Measurements from ENCODE around the gene TTYH2. TPM values are rescaled to one million over a fixed set of nuclear protein-coding genes. Genes with fewer than 3 reads are reported as not detected.
A peak's percentile ranks its signal among the peaks of the same experiment; 100 is the strongest.

The TTYH2 gene
- total and polyA plus RNA-seq, 10 of the 15 experiments (the other 5 are each of a cell fraction or from before 2014, with no cell fraction given): 0.26 to 25.2 (median 6.6) TPM

DNA sequence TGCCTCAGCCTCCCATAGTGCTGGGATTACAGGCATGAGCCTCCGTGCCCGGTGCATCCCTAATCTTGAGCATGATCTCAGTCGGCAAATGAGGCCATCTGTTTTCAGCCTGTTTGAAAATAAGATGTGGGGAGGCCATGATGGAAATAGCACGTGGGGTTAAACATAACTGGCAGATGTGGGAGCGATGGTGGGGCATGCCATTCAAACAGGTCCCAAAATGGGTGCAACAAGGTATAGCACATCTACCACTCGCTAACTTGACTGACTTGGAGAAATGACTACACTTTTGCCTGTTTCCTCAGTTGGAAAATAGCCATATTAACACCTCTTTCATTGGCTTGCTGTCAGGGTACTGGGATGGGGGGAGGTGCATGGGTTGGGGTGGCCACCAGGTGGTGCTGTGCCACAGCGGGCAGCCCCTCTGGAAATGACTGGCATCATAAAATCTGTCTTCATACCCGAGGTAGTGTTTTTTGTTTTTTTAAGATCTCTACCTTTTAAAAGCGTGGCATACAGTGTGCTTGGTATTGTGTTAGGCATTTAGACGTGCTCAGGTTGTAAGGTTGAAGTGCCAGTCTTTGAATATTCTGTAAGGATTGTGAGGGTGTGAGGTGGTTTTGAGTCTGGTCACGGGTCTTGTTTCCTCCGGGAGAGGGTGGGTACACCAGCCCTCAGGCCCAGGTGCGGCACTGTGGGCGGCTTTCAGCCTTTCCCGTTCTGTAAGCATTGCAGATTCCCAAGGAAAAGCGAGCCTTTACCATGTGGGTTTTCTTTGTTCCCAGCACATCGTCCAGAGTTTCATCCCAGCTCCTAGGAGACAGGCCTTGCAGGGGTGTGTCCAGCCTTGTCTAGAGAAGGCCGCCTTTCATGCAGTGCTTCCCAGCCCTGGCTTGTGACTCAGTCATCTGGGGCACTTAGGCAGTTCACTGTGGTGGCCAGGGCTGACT is 2.9 kb upstream of the TTYH2 start:
- H3K4me2 ChIP-seq (ENCODE audit: control insufficient read depth, insufficient read depth): peak overlapping the region; percentile 89
- no peak overlapping the region for H3K4me3 ChIP-seq
- ChIA-PET POLR2A (interaction anchor here (0.6 to 1.3 kb wide), 2 partner anchors 11 to 25 kb away, joined by 3 read pairs; no protein-coding TSS in a partner anchor), RAD21 (ENCODE audit: unreplicated experiment) (interaction anchor here (0.9 to 1.7 kb wide), 4 partner anchors 73 to 243 kb away, joined by 3 to 8 read pairs (median 6); no protein-coding TSS in a partner anchor), SMC1A (ENCODE audit: uncharacterized antibody, unreplicated experiment) (interaction anchor here (0.6 to 3.3 kb wide), 6 partner anchors 85 to 159 kb away, joined by 3 to 9 read pairs (median 3); partner anchors contain the start of gene GPR142), CTCF (interaction anchor here (0.6 to 1.8 kb wide), 12 partner anchors 11 to 246 kb away, joined by 3 to 9 read pairs (median 4); partner anchors contain the start of genes BTBD17 and GPR142)
- FAIRE-seq: peak; percentile 73
- H3K27me3 ChIP-seq (replicated peaks in 1 of 2; ENCODE audit: control insufficient read depth in 2 of 2, insufficient read depth in 2 of 2, low read length in 1 of 2): no peaks in the 10 kb centered on the region
- no peaks in the 10 kb centered on the region for H3K9me3 ChIP-seq (replicated peaks; ENCODE audit: control insufficient read depth, insufficient read depth, low read length)
- no peak overlapping the region for H3K9ac ChIP-seq (ENCODE audit: control insufficient read depth, insufficient read depth, low read length)
- intact Hi-C loops (cut with micrococcal nuclease; ENCODE audit: unreplicated experiment): loop anchor here (1.0 to 5.0 kb wide), 4 partner anchors 25 to 150 kb away; partner anchors contain the start of gene BTBD17
- peaks cover 3% of the 10 kb centered on the region for H4K20me1 ChIP-seq (ENCODE audit: control insufficient read depth, insufficient read depth)
- H3K79me2 ChIP-seq (ENCODE audit: control insufficient read depth, insufficient read depth, low read length): peaks cover 40% of the 10 kb centered on the region
- no peak overlapping the region for H3K27ac ChIP-seq (ENCODE audit: control insufficient read depth, insufficient read depth)
- DNase-seq (ENCODE audit: low read depth, low spot score): no peak
- H3K4me1 ChIP-seq (ENCODE audit: control insufficient read depth, insufficient read depth, low read length): peaks cover 28% of the 10 kb centered on the region
- no TSS peak for BruUV-seq (replicated peaks)
- peaks cover 13 to 28% of the 10 kb centered on the region in 2 experiments for H3K36me3 ChIP-seq (ENCODE audit: control insufficient read depth in 2 of 2, insufficient read depth in 2 of 2, low read length in 1 of 2)
- WGBS (ENCODE audit: insufficient coverage, insufficient replicate concordance, low lambda C conversion rate, missing lambda C conversion rate): 52% methylated on average over 18 of the region's 18 CpGs
- no peak overlapping the region for H2AFZ ChIP-seq (ENCODE audit: control insufficient read depth, low read depth, low read length)
- ATAC-seq: peak; percentile 54
- in situ Hi-C loops (cut with MboI): loop anchor here (10.0 kb wide), 1 partner anchor 64 kb away; the partner anchor contains the start of gene DNAI2
- no peak for TF ChIP-seq EP300 (IDR thresholded peaks at IDR 0.05; ENCODE audit: borderline replicate concordance in 1 of 2, control insufficient read depth in 1 of 2, low read depth in 2 of 2, low read length in 2 of 2)
- TF ChIP-seq IKZF2 (IDR thresholded peaks at IDR 0.05): 0 out of 4 replicates have a peak, but pooled peaks of 1 of the 2 experiments have one; percentile 21
- no peak for TF ChIP-seq SP1 (IDR thresholded peaks at IDR 0.05; ENCODE audit: low read depth, low read length)
- TF ChIP-seq YY1 (IDR thresholded peaks at IDR 0.05; ENCODE audit: low read depth, low read length): peak; percentile 70; the same call in 1 of the 2 replicates
- no peak for TF ChIP-seq HDGF (IDR thresholded peaks at IDR 0.05)
- TF ChIP-seq CREM (IDR thresholded peaks at IDR 0.05; ENCODE audit: low read depth): no peak
- TF ChIP-seq, protein P1, sequence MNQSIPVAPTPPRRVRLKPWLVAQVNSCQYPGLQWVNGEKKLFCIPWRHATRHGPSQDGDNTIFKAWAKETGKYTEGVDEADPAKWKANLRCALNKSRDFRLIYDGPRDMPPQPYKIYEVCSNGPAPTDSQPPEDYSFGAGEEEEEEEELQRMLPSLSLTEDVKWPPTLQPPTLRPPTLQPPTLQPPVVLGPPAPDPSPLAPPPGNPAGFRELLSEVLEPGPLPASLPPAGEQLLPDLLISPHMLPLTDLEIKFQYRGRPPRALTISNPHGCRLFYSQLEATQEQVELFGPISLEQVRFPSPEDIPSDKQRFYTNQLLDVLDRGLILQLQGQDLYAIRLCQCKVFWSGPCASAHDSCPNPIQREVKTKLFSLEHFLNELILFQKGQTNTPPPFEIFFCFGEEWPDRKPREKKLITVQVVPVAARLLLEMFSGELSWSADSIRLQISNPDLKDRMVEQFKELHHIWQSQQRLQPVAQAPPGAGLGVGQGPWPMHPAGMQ (IDR thresholded peaks at IDR 0.05; ENCODE audit: borderline replicate concordance): no peak
- no peak for TF ChIP-seq YBX1 (IDR thresholded peaks at IDR 0.05)
- TF ChIP-seq, protein P2, sequence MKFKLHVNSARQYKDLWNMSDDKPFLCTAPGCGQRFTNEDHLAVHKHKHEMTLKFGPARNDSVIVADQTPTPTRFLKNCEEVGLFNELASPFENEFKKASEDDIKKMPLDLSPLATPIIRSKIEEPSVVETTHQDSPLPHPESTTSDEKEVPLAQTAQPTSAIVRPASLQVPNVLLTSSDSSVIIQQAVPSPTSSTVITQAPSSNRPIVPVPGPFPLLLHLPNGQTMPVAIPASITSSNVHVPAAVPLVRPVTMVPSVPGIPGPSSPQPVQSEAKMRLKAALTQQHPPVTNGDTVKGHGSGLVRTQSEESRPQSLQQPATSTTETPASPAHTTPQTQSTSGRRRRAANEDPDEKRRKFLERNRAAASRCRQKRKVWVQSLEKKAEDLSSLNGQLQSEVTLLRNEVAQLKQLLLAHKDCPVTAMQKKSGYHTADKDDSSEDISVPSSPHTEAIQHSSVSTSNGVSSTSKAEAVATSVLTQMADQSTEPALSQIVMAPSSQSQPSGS (IDR thresholded peaks at IDR 0.05; ENCODE audit: low read length): peak; percentile 21; the same call in 1 of the 2 replicates
- TF ChIP-seq, protein P3, sequence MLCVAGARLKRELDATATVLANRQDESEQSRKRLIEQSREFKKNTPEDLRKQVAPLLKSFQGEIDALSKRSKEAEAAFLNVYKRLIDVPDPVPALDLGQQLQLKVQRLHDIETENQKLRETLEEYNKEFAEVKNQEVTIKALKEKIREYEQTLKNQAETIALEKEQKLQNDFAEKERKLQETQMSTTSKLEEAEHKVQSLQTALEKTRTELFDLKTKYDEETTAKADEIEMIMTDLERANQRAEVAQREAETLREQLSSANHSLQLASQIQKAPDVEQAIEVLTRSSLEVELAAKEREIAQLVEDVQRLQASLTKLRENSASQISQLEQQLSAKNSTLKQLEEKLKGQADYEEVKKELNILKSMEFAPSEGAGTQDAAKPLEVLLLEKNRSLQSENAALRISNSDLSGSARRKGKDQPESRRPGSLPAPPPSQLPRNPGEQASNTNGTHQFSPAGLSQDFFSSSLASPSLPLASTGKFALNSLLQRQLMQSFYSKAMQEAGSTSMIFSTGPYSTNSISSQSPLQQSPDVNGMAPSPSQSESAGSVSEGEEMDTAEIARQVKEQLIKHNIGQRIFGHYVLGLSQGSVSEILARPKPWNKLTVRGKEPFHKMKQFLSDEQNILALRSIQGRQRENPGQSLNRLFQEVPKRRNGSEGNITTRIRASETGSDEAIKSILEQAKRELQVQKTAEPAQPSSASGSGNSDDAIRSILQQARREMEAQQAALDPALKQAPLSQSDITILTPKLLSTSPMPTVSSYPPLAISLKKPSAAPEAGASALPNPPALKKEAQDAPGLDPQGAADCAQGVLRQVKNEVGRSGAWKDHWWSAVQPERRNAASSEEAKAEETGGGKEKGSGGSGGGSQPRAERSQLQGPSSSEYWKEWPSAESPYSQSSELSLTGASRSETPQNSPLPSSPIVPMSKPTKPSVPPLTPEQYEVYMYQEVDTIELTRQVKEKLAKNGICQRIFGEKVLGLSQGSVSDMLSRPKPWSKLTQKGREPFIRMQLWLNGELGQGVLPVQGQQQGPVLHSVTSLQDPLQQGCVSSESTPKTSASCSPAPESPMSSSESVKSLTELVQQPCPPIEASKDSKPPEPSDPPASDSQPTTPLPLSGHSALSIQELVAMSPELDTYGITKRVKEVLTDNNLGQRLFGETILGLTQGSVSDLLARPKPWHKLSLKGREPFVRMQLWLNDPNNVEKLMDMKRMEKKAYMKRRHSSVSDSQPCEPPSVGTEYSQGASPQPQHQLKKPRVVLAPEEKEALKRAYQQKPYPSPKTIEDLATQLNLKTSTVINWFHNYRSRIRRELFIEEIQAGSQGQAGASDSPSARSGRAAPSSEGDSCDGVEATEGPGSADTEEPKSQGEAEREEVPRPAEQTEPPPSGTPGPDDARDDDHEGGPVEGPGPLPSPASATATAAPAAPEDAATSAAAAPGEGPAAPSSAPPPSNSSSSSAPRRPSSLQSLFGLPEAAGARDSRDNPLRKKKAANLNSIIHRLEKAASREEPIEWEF (IDR thresholded peaks at IDR 0.05; ENCODE audit: insufficient replicate concordance, low read depth, low read length): no peak
- peak; percentile 75 for TF ChIP-seq JUNB (IDR thresholded peaks at IDR 0.05)
- TF ChIP-seq BHLHE40 (IDR thresholded peaks at IDR 0.05; ENCODE audit: borderline replicate concordance in 1 of 2, low read depth in 2 of 2, low read length in 1 of 2): 0 out of 4 replicates have a peak, but pooled peaks of 1 of the 2 experiments have one; percentile 45

Measured in GM12878 (cell line).